GM12874 (cell line): ENCODE measurements around the gene LRP5.

Experiments used
- TF ChIP-seq, protein P1 (sequence below): IDR thresholded peaks from 2 replicates; pipeline ENCODE4 v1.5.1; 2011; ENCODE audit warnings: low read depth, mild to moderate bottlenecking, control low read depth, low read length, moderate library complexity; ENCODE audit not compliant: insufficient read depth

The LRP5 gene

DNA sequence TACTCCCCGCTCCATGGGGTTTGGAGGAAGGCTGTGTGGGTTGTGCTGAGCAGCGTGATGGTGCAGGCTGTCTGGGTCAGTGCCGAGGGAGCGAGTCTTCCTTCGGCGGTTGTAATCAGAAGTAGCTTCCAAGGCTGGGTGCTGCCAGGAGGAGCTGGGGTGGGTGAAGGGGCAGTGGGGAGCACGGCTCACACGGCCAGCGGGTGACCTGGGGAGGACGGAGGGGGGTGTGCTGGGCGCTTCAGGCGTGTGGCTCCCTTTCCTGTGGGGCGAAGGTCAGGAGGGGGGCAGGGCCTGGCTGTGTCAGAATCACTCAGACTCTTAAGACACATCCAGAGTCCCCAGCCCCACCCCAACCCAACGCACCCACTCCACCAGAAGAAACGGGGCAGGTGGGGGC, 60.2 kb downstream of the LRP5 start:
- TF ChIP-seq, protein P1, sequence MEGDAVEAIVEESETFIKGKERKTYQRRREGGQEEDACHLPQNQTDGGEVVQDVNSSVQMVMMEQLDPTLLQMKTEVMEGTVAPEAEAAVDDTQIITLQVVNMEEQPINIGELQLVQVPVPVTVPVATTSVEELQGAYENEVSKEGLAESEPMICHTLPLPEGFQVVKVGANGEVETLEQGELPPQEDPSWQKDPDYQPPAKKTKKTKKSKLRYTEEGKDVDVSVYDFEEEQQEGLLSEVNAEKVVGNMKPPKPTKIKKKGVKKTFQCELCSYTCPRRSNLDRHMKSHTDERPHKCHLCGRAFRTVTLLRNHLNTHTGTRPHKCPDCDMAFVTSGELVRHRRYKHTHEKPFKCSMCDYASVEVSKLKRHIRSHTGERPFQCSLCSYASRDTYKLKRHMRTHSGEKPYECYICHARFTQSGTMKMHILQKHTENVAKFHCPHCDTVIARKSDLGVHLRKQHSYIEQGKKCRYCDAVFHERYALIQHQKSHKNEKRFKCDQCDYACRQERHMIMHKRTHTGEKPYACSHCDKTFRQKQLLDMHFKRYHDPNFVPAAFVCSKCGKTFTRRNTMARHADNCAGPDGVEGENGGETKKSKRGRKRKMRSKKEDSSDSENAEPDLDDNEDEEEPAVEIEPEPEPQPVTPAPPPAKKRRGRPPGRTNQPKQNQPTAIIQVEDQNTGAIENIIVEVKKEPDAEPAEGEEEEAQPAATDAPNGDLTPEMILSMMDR, result no peak

DNA sequence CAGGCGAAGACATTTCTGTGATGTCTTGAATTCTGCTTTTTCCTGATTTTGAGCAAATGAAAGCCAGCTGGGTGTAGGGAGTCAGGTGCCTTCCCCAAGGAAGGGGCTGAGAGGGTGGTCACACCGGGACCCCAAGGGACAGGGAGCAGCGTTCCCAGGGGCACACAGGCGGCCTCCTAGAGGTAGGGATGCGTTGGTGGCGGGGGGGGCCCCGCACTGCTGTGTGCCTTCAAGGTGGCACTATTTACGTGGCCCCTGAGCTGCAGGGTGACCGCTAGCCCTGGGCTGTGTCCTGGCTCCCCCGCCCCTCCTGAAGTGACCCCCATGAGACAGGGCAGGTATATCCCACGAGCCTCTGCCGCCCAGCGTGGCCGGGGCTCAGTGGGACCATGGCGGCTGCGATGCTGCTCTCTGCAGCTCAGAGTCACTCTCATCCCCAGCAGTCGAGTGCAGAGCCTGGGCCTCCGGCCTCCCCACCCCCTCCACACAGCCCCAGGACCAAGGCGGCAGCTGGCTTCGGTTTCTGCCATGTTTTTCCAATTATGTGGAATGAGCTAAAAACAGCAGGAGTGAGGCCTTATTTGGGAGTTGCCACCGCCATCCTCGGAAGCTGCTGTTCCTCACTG, 60.9 kb downstream of the LRP5 start:
- TF ChIP-seq, protein P1, result no peak

DNA sequence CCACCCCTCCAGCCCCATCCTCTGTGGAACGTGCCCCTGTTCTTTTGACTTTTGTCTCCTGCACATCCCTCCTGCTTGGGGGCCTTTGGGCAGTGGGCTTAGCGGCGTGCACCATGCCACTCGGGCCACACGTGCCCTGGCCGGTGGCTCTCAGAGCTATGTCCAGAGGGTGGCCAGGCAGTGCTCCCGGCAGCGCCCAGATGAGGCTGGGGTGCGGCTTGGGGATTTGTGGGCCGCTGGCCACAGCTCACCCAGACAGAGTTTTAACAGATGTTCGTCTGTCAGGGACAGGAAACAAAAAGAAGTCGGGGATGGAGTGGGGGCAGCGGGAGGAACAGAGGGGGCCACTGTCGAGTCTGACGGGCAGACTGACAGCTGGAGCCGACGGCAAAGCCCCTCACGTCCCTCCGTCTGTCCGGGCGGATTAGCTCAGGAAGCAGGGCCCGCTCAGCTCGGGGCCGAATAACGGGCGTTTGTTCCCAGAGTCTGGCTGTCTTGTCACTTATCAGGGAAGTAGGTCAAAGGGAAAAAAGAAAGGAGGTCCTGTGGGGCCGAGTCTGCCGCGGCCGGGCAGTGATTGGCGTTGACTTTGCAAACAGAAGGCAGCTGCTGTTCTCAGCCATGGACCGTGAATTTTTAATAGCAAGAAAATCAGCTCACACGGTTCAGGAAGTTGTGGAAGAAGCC, 61.6 kb downstream of the LRP5 start:
- TF ChIP-seq, protein P1, result no peak

DNA sequence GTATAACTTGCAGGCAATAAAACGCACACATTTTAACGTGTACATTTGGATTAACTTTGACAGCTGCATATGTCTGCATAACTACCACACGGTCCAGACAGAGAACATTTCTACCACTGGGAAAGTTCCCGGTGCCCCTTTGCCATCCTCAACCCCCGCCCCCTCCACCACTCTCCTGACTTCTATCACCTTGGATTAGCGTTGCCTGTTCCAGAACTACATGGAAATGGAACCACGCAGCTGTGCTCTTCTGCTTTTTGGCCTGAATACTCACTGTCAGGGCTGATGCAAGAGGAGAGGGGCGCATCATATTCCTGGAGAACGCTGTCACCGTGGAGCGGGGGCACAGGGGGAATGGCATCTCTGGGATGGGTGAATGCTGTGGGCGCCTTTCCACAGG, 62.1 kb downstream of the LRP5 start:
- TF ChIP-seq, protein P1, result no peak

DNA sequence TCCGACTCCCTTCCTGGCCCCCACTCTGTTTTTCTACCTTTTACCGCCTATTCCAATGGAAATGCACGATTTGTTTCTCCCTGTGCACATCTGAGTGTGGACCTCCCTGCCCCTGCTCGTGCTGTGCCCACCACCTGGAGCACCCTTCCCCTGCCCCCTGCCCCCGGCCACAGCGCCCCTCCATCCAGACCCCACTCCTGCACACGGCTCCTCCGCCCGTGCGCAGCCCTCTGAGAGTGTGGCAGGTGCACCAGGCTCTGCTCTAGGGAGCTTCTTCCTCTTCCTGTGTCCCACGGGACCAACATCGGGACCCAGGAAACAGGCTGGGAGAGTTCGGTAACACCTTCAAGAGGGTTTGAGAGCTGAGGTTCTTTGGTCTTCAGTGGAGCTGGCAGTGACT, 62.9 kb downstream of the LRP5 start:
- TF ChIP-seq, protein P1, result no peak

DNA sequence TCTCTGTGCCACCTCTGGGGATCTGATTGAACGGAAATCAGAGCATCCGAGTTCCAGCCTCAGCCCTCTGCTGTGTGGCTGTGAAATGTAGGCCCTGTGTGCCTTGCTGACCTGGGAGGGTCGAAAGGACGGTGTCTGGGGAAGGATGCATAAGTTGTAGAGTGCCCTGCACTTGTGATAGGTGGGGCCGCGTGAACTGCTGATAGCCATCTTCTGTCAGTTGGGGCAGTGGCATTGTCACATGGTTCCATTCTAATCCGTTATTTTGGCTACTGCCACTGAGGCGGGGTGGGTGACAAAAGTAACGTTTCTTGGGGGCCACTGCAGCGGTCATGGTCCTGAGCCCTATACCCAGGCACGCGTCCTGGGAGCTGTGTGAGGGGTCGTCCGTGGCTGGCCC, 63.4 kb downstream of the LRP5 start:
- TF ChIP-seq, protein P1, result no peak

DNA sequence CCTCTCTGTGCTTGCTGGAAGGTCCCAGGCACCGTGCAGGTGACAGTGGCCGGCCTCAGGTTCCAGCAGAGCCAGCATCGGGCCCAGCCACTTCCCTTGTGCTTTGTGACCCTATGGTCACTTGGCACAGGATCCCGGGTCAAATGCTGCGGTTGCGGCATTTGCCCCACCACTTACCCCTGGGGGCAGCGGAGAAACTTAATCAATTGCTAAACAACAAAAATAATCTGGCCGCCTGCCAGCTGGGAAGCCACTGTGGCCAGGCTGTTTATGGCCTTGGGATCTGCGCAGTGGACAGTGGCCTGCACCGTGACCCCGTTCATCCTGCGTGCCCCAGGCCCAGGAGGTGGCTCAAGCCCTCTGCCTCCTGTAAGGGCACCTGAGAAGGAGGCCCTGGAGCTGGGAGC, 65.0 kb downstream of the LRP5 start:
- TF ChIP-seq, protein P1, result no peak
